HG02571 (cell line): ENCODE data around the gene KCNQ1.

ENCODE experiments used
- ATAC-seq: cut with Tn5 transposase; IDR thresholded peaks from one replicate; pipeline ENCODE4 v1.9.1; 2021; ENCODE audit warnings: mild to moderate bottlenecking, moderate library complexity; ENCODE audit not compliant: unreplicated experiment

KCNQ1 gene

GRCh38 chr11:2706321-2706720 is 261.5 kb downstream of the KCNQ1 start:
- ATAC-seq = no peak

DNA sequence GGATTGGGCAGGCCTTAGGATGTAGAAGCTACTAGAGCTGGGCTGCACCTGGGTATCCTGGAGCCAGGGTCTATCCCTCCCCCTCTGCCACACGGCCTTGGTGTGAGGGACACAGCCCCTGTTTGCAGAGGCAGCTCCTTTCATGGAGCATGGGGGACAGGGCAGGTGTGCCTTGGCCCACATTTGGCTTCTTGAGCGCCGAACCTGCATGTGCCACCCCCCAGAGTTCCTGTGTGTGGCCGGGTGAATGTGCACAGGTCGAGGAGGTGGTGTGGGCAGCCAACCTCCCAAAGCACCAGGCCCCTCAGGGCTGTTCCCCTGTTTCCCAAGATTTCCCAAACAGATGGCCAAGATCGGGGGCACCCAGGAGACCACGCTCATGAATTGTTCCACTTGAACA is 262.9 kb downstream of the KCNQ1 start:
- no peak for ATAC-seq

DNA sequence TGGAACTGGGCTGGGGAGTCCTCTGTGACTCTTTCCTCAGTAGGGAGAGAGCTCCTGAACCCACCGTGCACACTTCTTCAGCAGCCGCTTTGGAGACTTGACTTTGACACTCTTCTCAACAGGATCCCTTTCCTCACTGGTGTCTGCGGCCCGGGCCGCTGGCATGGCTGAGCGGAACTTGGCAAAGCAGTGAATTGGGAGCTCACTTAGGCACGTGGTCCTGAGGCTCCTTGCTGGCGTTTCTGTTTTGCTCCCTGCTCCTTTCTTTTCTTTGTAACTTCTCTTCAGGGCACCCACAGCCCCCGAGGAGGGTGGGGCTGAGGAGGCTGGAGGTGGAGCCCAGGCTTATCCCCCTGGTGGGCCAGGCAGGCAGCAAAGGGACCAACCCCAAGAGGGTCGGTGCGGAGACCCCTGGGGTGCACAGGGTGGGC is 263.4 kb downstream of the KCNQ1 start:
- no peak for ATAC-seq

DNA sequence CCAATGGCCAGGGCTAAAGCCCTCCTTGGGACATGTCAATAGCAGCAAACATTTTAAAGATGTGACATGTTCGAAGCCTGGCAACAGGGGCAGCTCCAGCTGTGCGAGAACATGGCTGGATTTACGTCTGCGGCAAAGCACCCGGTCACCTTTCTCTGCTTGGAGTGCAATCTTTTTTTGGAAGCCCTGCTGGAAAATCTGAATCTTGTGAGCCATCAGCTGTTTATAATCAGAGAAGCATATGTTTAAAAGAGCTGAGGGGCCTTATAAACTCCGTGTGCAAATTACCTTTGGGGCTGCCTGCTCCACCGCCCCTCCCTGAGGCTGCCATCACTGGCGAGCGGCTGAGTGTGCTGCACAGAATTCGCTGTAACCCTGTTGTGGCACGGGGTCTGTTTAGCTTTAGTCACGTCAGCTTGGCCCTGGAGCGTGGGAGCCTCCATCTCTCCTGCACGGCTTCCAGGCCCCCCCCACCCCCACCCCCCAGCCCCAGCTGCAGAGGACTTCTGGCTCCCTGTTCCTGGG is 264.0 kb downstream of the KCNQ1 start:
- no peak for ATAC-seq

GRCh38 chr11:2709429-2709828 is 264.6 kb downstream of the KCNQ1 start:
- no peak for ATAC-seq

GRCh38 chr11:2711161-2711560 is 266.4 kb downstream of the KCNQ1 start:
- no peak for ATAC-seq

- ATAC-seq = no peak
Observed at GRCh38 chr11:2713094-2713493, 268.3 kb downstream of the KCNQ1 start.

DNA sequence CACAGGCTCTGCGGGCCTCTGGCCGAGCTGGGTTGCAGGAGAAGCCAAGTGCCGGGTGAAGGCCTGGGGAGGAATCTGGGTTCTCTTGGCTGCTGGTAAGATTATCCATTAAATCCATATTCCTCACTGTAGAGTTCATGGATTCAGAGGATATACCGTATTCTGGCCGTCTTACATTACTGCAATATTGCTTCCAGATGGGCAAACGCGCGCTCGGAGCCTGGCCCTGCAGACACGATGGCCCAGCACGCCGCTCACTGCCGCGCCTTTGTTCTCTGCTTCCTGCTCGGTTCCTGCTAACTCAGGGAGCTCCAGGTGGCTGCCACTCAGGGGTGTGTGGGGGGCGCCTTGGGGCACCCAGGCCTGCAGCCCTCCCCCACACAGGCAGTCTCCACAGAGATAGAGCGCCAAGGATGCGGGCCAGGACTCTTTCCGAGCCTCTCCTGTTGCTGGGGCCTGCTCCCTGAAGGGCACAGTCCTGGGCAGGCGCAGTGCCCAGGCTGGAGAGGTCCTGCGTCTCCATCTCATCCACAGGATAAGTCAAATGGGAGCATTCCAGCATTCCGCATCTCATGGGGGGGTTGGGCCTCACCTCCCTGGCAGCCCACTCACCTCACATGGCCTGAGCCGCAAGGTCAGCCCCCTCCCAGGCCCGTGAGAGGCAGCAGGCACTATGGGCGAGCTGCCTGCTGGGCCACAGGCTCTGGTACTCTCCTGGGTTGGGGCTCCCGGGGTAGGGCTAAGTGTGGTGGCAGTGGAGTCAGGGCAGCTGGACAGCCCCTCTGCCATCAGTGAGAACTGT is 269.1 kb downstream of the KCNQ1 start:
- no peak for ATAC-seq

DNA sequence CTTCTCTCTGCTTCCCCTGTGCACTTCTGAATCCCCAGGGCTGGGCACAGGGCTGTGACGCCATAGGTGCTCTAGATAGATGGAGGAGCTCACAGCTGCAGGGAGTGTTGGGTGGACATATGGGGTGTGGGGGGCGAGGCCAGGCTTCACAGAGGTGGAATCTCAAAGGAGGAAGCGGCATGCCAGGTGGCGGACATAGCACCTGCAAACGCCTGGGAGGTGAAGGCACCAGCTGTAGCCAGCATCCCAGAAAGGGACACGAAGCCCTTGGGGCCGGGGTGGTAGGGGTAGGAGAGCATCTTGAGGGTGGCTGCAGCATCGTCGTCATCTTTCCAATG is 269.6 kb downstream of the KCNQ1 start:
- no peak for ATAC-seq

DNA sequence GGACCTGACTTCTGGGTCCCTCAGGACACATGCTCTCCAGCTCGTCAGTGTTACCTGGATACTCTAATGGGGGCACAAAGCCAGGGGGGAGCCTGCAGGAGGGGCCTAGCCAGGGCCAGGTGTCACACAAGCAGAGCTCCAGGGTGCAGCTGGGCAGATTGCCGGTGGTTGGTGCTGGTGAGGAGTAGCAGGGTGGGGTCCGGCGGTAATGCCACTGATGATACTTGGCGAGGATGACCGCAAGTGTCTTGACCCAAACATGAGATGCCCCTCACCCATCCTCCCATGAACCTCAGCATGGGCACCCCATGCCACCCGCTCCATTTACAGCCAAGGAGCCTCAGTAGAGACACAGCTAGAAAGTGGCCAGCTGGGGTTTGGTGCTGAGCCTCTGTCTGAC is 270.1 kb downstream of the KCNQ1 start:
- no peak for ATAC-seq

- no peak for ATAC-seq
Observed at GRCh38 chr11:2715716-2716350, 271.0 kb downstream of the KCNQ1 start.

DNA sequence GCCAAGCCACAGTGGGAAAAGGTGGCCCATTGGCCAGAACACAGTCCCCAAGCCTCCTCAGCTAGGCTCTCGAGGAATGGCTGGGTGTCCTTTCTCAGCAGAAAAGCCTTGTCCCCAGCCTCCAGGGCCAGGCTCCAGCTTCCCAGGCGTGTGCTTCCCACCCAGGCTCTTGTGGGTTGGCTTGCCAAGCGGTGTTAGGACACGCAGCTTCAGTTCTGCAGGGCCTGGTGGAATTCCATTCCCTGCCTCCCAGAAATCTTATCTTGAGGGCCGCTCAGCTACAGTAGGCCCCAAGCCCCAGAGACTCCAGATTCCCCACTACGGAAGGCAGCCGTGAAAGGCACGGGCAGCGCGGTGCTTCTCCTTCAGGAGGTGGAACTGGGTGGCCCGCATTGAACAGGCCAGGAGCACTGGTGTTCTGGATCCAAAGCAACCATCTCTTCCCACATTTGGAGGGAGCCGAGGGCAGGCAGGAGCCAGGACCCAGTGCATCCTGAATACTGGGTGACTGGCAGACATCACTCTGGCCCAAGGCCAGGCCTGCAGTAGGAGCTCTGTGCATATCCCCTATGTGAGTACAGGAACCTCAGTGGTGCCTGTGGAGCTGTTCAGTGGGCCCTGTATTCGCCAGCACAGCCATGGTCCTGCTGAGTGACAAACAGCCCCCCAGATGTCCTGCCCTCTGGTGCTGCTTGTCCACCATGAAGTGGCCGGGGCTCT is 271.7 kb downstream of the KCNQ1 start:
- no peak for ATAC-seq

- no peak for ATAC-seq
Observed at GRCh38 chr11:2717561-2718325, 272.9 kb downstream of the KCNQ1 start.

GRCh38 chr11:2718817-2719438 is 274.1 kb downstream of the KCNQ1 start:
- ATAC-seq = no peak

GRCh38 chr11:2719831-2720590 is 275.2 kb downstream of the KCNQ1 start:
- no peak for ATAC-seq

DNA sequence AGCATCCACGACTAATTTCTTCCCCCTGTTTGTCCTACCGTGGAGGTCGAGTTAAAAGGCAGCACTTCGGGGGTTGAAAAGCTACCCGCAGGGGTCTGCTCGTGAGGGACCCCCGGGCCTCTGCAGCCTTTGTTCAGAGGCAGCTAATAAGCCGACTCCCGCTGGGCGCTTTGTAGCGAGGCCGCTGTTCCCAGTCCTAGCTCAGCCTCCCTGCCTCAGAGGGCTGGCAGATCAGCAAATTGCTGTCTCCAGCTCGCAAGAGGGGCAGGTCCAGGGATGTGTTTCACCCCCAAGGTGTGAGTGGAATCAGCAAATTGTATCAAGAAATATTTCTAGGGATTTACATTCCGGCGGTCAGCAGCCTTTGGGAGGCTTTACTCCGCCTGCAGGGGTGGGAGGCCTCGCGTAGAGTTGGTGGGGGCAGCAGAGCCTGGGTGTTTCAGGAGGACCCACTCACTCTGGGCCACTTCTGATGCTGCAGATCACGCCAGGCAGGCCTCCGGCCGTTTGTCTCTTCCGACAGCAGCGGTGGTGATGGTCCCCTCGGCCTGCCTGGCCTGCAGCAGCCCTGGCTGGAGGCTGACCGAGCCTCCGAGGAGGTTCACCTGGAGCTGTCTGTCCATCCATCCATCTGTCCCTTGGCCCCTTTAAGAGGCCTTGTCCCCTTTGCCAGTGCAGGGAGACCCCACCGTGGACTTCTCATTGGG is 276.6 kb downstream of the KCNQ1 start:
- ATAC-seq = no peak

- ATAC-seq = no peak
Observed at GRCh38 chr11:2722955-2723354, 278.1 kb downstream of the KCNQ1 start.

- no peak for ATAC-seq
Observed at GRCh38 chr11:2724104-2724503, 279.3 kb downstream of the KCNQ1 start.

DNA sequence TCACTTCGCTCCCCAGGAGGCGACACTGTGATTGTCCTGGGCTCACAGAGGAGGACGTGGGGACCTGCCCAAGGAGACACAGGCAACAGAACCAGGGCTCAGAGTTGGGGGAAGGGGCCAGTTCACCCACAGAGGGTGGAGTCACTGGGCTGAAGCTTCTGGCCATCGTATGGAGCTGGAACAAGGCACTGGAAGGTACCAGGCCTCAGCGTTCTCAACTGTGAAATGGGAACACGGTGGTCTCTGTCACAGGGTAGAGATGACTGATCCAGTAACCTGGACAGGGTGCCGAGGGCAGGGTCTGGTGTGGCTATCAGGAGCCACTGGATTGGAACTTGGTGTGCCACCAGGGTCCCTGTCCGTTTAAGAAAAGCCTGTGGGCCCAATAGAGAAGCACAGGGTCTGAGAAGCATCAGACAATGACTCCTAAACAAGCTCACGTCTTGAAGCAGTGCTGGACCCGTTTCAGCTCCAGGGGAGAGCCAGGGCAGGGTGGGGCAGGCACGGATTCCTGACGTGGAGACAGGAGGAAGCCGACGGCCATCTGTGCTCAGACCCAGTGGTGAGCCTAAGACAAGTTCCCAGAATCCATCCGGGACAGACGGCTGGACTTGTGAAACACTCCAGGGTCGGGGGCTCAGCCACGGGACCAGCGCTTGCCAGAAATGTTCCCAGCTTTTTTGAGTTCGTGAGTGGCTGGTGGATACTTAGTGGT is 280.0 kb downstream of the KCNQ1 start:
- no peak for ATAC-seq
